A673 (cell line): ENCODE measurements around the gene SMCO2.

Experiments
- CTCF ChIP-seq: fragments of 300-800, 200-600 bp; sonication (generic); conservative IDR thresholded peaks from 2 replicates; pipeline ENCODE4 v1.5.1; 2017; ENCODE audit warnings: low read depth, mild to moderate bottlenecking, antibody characterized with exemption, low read length, moderate library complexity, mixed read lengths
- EZH2 ChIP-seq: fragments of 200-600 bp; sonication (generic); IDR thresholded peaks from 2 replicates; pipeline ENCODE4 v1.6.1; 2017; ENCODE audit warnings: borderline replicate concordance, low read depth, mild to moderate bottlenecking, mixed read lengths, antibody characterized with exemption, low read length; ENCODE audit not compliant: poor library complexity, severe bottlenecking

- TF ChIP-seq CTCF (no peak), EZH2 (no peak)
Measured at GRCh38 chr12:27516625-27517024, 70.1 kb downstream of the SMCO2 start.
